Activated B cell treated with CpG ODN at 0.5 μM for 24 hours (primary cell): ENCODE data around the gene HS1BP3. TPM values are rescaled to one million over a fixed set of nuclear protein-coding genes. Genes with fewer than 3 reads are reported as not detected.

Experiments
- ATAC-seq: fragments of 200-7000 bp; cut with Tn5 transposase; one replicate; pipeline ENCODE4 v1.10.0; 2021; ENCODE audit warnings: low read depth, mild to moderate bottlenecking, moderate library complexity
- CTCF ChIA-PET: fragments of 350-600 bp; sonication (Branson Sonifier 250); formaldehyde crosslinking; loops from one replicate; lab custom pipeline; 2021; ENCODE audit warnings: antibody characterized with exemption; lab: Charles Lee
- POLR2A ChIA-PET: fragments of 350-600 bp; sonication (Branson Sonifier 250); formaldehyde crosslinking; loops from one replicate; lab custom pipeline; 2021; ENCODE audit warnings: antibody characterized with exemption; lab: Charles Lee
- DNase-seq: peaks from one replicate; pipeline ENCODE4 v3.0.0; 2022
- H3K27ac Mint-ChIP-seq: one replicate; pipeline ENCODE4 v1.8.0; 2020; ENCODE audit warnings: mixed read lengths
- H3K27me3 Mint-ChIP-seq: one replicate; pipeline ENCODE4 v1.8.0; 2021; ENCODE audit warnings: mixed read lengths
- H3K36me3 Mint-ChIP-seq: one replicate; pipeline ENCODE4 v1.8.0; 2021; ENCODE audit warnings: low read depth, mixed read lengths
- H3K4me1 Mint-ChIP-seq: one replicate; pipeline ENCODE4 v1.8.0; 2021; ENCODE audit warnings: mixed read lengths
- H3K4me3 Mint-ChIP-seq: one replicate; pipeline ENCODE4 v1.8.0; 2020; ENCODE audit warnings: mild to moderate bottlenecking, mixed read lengths
- H3K9me3 Mint-ChIP-seq: one replicate; pipeline ENCODE4 v1.8.0; 2020; ENCODE audit warnings: mixed read lengths
- intact Hi-C: fragments of 100-400 bp; cut with micrococcal nuclease; formaldehyde crosslinking; loops from one replicate; pipeline ENCODE4 v1.15.1; 2024
- total RNA-seq: library from RNA; stranded (reverse); gene quantifications from 2 replicates; pipeline ENCODE4 v1.2.3, GENCODE V29; 2022
- TF ChIP-seq, protein P1 (sequence below): fragments of 200-600 bp; IDR thresholded peaks from one replicate; pipeline ENCODE4 v1.8.0; 2022; ENCODE audit warnings: antibody characterized with exemption, mild to moderate bottlenecking

Gene HS1BP3
- total RNA-seq, 1 donor from 2014 or later = 13.1 TPM

DNA sequence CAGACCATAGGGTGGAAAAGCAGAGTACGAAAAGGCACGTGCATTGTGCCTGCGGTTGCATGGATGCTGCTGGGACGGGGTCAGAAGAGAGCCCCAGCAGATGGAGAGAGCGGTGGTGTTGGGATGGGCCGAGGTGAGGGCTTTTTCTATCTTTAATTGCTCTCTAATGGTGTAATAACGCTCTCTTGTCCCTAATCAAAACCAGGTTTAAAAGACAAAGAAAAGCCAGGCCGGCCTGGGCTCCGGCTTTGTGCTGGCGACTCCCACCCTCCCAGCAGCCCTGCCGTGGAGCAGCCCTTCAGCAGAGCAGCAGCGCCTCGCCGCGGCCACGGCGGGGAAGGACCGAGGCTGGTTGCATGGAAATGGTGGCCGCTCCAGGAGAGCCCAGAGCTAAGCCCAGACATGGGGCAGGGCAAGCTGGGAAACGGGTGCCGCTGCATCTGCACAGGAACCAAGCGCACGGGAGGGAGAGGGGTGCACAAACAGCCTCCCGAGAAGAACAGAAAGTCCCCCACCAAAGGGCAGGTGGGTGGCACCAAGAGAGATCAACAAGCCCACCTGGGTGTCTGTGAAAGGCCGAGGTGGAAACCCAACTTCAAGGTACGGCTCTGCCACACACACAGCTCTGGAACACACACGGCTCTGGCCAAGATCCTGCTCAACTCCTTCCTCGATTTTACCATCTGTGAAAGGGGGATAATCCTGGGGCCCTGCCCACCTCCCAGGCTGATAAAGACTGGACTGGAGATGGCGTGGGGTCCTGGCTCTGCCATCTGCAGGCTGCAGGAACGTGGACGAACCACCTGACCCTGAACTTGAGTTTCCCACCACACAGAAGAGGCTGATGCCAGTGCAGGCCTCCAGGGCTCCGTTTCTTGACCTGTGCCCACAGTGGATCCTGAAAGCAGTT lies 15.0 kb downstream of the HS1BP3 start:
- Mint-ChIP-seq H3K27ac (no peak overlapping the region), H3K9me3 (no peaks in the 10 kb centered on the region), H3K36me3 (peaks cover 43% of the 10 kb centered on the region), H3K4me3 (no peak overlapping the region), H3K4me1 (peaks cover 8% of the 10 kb centered on the region), H3K27me3 (no peaks in the 10 kb centered on the region)
- DNase-seq (peak; percentile 64), ATAC-seq (peak; percentile 97)
- ChIA-PET POLR2A (interaction anchor here (3.2 kb wide), 1 partner anchor 189 kb away, joined by 10 read pairs; the partner anchor contains the start of gene RHOB), CTCF (interaction anchor here (0.5 to 2.6 kb wide), 13 partner anchors 13 to 300 kb away, joined by 3 to 26 read pairs (median 4); partner anchors contain the start of gene RHOB)
- intact Hi-C loops = loop anchor here (1.0 to 5.0 kb wide), 4 partner anchors 39 to 679 kb away; no protein-coding TSS in a partner anchor
- TF ChIP-seq, protein P1, sequence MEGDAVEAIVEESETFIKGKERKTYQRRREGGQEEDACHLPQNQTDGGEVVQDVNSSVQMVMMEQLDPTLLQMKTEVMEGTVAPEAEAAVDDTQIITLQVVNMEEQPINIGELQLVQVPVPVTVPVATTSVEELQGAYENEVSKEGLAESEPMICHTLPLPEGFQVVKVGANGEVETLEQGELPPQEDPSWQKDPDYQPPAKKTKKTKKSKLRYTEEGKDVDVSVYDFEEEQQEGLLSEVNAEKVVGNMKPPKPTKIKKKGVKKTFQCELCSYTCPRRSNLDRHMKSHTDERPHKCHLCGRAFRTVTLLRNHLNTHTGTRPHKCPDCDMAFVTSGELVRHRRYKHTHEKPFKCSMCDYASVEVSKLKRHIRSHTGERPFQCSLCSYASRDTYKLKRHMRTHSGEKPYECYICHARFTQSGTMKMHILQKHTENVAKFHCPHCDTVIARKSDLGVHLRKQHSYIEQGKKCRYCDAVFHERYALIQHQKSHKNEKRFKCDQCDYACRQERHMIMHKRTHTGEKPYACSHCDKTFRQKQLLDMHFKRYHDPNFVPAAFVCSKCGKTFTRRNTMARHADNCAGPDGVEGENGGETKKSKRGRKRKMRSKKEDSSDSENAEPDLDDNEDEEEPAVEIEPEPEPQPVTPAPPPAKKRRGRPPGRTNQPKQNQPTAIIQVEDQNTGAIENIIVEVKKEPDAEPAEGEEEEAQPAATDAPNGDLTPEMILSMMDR = no peak

DNA sequence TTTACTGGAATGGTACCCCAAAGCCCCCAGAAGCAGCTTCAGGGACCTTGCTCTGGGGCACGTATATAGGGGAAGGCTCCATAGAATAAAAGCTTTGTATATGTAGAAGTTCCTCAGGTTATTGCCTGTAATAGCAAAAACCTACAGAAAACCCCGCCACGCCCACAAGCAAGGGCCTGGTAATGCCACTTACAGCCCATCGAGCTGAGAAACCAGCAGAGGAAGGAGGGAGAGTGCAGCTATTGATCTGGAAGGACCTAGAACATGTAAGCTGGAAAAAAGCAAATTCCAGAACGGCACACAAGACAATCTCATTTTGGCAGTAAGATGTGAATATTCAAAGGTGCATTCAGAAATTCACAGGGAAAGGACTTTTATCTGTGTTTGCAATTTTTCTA lies 15.8 kb downstream of the HS1BP3 start:
- POLR2A ChIA-PET = interaction anchor here (0.7 to 3.2 kb wide), 2 partner anchors 188 to 353 kb away, joined by 4 to 10 read pairs; partner anchors contain the start of gene RHOB
- no peak for ATAC-seq
- intact Hi-C loops = loop anchor here (2.0 to 5.0 kb wide), 2 partner anchors 38 to 678 kb away; no protein-coding TSS in a partner anchor

DNA sequence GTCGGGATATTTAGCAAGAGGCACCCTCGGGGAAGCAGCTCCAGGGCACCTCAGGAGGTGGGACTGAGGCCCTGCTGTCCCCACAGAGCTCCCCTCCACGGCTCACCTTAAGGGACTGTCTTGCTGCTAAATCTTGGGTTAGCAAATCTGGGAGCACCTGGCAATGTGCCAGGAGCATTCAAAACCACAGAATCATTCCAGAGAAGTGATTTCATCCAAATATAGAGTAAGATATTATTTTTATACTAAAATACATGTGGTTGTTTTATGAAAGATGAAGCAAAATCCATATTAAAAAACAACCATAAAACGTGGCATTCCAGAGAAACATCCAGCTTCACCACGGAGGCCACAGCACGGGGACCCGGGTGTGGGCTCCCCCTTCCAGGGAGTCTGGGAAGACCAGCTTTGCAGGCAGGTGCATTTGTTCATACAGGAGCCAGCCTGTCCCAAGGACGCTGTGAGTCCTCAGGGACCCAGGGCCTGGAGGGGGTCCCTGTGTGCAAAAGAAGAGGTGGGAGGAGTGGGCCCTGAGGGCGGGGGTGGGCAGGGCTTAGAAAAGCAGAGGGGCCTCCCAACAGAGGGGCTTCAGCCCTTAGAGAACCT lies 16.3 kb downstream of the HS1BP3 start:
- intact Hi-C loops = loop anchor here (2.0 to 5.0 kb wide), 2 partner anchors 38 to 677 kb away; no protein-coding TSS in a partner anchor
- H3K4me3 Mint-ChIP-seq = no peak overlapping the region
- peaks cover 8% of the 10 kb centered on the region for H3K4me1 Mint-ChIP-seq
- no peaks in the 10 kb centered on the region for H3K27me3 Mint-ChIP-seq
- TF ChIP-seq, protein P1 = no peak
- DNase-seq (no peak), ATAC-seq (no peak)
- H3K36me3 Mint-ChIP-seq = peaks cover 41% of the 10 kb centered on the region
- ChIA-PET CTCF (interaction anchor here (0.6 to 2.6 kb wide), 10 partner anchors 9 to 392 kb away, joined by 3 to 26 read pairs (median 4); partner anchors contain the start of gene RHOB), POLR2A (interaction anchor here (0.7 to 3.2 kb wide), 2 partner anchors 188 to 353 kb away, joined by 4 to 10 read pairs; partner anchors contain the start of gene RHOB)
- no peak overlapping the region for H3K27ac Mint-ChIP-seq
- no peaks in the 10 kb centered on the region for H3K9me3 Mint-ChIP-seq

More for the DNA sequence above, 15.8 kb downstream of the HS1BP3 start:
- peaks cover 8% of the 10 kb centered on the region for H3K4me1 Mint-ChIP-seq
- CTCF ChIA-PET = interaction anchor here (0.9 to 2.6 kb wide), 8 partner anchors 9 to 224 kb away, joined by 3 to 26 read pairs (median 4); partner anchors contain the start of gene RHOB
- no peak overlapping the region for H3K4me3 Mint-ChIP-seq
- DNase-seq = no peak
- H3K27me3 Mint-ChIP-seq = no peaks in the 10 kb centered on the region
- TF ChIP-seq, protein P1 = no peak
- H3K27ac Mint-ChIP-seq = no peak overlapping the region
- H3K36me3 Mint-ChIP-seq = peaks cover 40% of the 10 kb centered on the region
- H3K9me3 Mint-ChIP-seq = no peaks in the 10 kb centered on the region

DNA sequence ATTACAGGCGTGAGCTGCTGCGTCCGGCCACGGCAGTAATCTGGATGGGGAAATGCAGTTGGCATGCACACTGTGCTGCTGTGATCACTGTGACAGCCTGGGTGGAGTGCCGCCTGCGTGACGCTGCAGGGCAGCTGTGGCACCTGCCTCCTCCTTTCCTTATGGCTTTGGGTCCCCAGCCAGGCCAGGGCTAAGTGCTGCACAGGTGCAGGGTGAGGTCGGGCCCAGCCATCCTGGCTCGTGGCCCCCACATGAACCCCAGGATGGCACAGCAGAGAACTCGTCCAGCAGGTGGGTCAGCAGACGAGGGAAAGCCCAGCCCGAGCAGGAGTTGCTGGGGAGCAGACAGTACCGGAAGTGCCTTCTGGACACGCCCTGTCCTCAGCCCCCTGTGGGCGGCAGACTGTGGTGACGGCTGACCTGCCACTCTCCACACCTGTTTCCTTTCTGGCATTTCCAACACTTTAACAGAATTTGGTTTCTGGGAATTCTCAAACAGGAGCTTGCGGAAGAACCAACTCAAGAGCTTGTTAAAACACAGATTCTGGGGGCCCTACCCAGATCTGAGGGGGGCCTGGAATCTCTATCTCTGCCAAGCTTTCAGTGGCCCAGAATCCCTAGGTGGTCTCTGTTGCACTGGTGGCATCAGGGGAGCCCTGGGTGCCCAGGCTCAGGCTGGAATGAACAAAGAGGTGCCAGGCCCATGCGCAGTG lies 16.9 kb downstream of the HS1BP3 start:
- intact Hi-C loops = loop anchor here (2.0 kb wide), 1 partner anchor 37 kb away; no protein-coding TSS in a partner anchor
- no peak overlapping the region for H3K4me3 Mint-ChIP-seq
- DNase-seq (no peak), ATAC-seq (no peak)
- TF ChIP-seq, protein P1 = no peak
- no peak overlapping the region for H3K27ac Mint-ChIP-seq
- ChIA-PET CTCF (interaction anchor here (0.6 to 2.6 kb wide), 6 partner anchors 187 to 391 kb away, joined by 3 to 26 read pairs (median 4); partner anchors contain the start of gene RHOB), POLR2A (interaction anchor here (3.2 kb wide), 1 partner anchor 187 kb away, joined by 10 read pairs; the partner anchor contains the start of gene RHOB)
- no peaks in the 10 kb centered on the region for H3K9me3 Mint-ChIP-seq
- peaks cover 8% of the 10 kb centered on the region for H3K4me1 Mint-ChIP-seq
- H3K36me3 Mint-ChIP-seq = peaks cover 37% of the 10 kb centered on the region
- H3K27me3 Mint-ChIP-seq = no peaks in the 10 kb centered on the region
